Smooth muscle cell (in vitro differentiated cells): Measurements from ENCODE around the gene AFAP1L1. TPM values are rescaled to one million over a fixed set of nuclear protein-coding genes. Genes with fewer than 3 reads are reported as not detected.

Experiments used
- DNase-seq: peaks from one replicate; lab custom pipeline; 2025; ENCODE audit not compliant: unreplicated experiment; lab: John Stamatoyannopoulos, UW
- H2AFZ ChIP-seq: fragments of 200-600 bp; sonication (generic); 2 replicates; pipeline ENCODE4 v1.6.0; 2016; ENCODE audit warnings: antibody characterized with exemption, low read depth, mild to moderate bottlenecking
- H3F3A ChIP-seq: fragments of 200-600 bp; sonication (generic); 2 replicates; pipeline ENCODE4 v1.6.0; 2017; ENCODE audit warnings: antibody characterized with exemption, low read depth
- H3K27ac ChIP-seq: fragments of 200-600 bp; sonication (generic); 2 replicates; pipeline ENCODE4 v1.5.1; 2016; ENCODE audit warnings: low read depth, mild to moderate bottlenecking
- H3K27me3 ChIP-seq: fragments of 200-600 bp; sonication (generic); 2 replicates; pipeline ENCODE4 v1.6.1; 2016; ENCODE audit warnings: low read depth, mild to moderate bottlenecking
- H3K36me3 ChIP-seq: fragments of 200-600 bp; sonication (generic); 2 replicates; pipeline ENCODE4 v1.5.1; 2016; ENCODE audit warnings: low read depth
- H3K4me1 ChIP-seq: fragments of 200-600 bp; sonication (generic); 2 replicates; pipeline ENCODE4 v1.5.1; 2016; ENCODE audit warnings: low read depth
- H3K4me2 ChIP-seq: fragments of 200-600 bp; sonication (generic); 2 replicates; pipeline ENCODE4 v1.6.0; 2016; ENCODE audit warnings: mild to moderate bottlenecking
- H3K4me3 ChIP-seq: fragments of 200-600 bp; sonication (generic); 2 replicates; pipeline ENCODE4 v1.5.1; 2016; ENCODE audit warnings: mild to moderate bottlenecking
- H3K79me2 ChIP-seq: fragments of 200-600 bp; sonication (generic); 2 replicates; pipeline ENCODE4 v1.6.0; 2016; ENCODE audit warnings: low read depth, mild to moderate bottlenecking
- H3K9ac ChIP-seq: fragments of 200-600 bp; sonication (generic); 2 replicates; pipeline ENCODE4 v1.6.0; 2016; ENCODE audit warnings: low read depth
- H3K9me3 ChIP-seq: fragments of 200-600 bp; sonication (generic); replicated peaks from 2 replicates; pipeline ENCODE4 v1.5.1; 2016; ENCODE audit warnings: low read depth
- H4K20me1 ChIP-seq: fragments of 200-600 bp; sonication (generic); 2 replicates; pipeline ENCODE4 v1.6.0; 2016; ENCODE audit warnings: low read depth
- CTCF ChIP-seq: fragments of 200-600 bp; sonication (generic); IDR thresholded peaks from 2 replicates; pipeline ENCODE4 v1.5.1; 2017; ENCODE audit warnings: borderline replicate concordance, mild to moderate bottlenecking, antibody characterized with exemption; ENCODE audit not compliant: insufficient read depth, poor library complexity, severe bottlenecking
- WGBS: methylation state at CpG from one replicate; pipeline ENCODE4 v1.1.7; 2016; ENCODE audit warnings: low lambda C conversion rate; 5-methylcytosine and 5-hydroxymethylcytosine counted together
- polyA plus RNA-seq: library from polyadenylated mRNA; unstranded; fragments of >200 nt; fragmentation: Nextera tagmentation; extraction: Ambion mirVana; gene quantifications from 2 replicates; pipeline ENCODE4 v1.2.1, GENCODE V29; 2016
- total RNA-seq: library from RNA; depleted of rRNA; stranded (reverse); fragments of >200 nt; gene quantifications from 2 replicates; pipeline ENCODE4 v1.2.3, GENCODE V29; 2014

AFAP1L1 gene
- total and polyA plus RNA-seq, 2 experiments from 2014 or later: 0.59 to 2.3 TPM

- DNase-seq: no peak
- H3K36me3 ChIP-seq: no peaks in the 10 kb centered on the region
- H2AFZ ChIP-seq: no peak overlapping the region
- no peak overlapping the region for H3K4me3 ChIP-seq
- TF ChIP-seq CTCF: no peak
- H3K27me3 ChIP-seq: no peaks in the 10 kb centered on the region
- H3K9ac ChIP-seq: no peak overlapping the region
- H3K4me2 ChIP-seq: no peak overlapping the region
- H3F3A ChIP-seq: no peaks in the 10 kb centered on the region
- 50% methylated on average over 5 of the region's 5 CpGs for WGBS
- H3K4me1 ChIP-seq: no peaks in the 10 kb centered on the region
- H3K27ac ChIP-seq: no peak overlapping the region
- H3K9me3 ChIP-seq: no peaks in the 10 kb centered on the region
- no peaks in the 10 kb centered on the region for H3K79me2 ChIP-seq
- no peaks in the 10 kb centered on the region for H4K20me1 ChIP-seq
Measured at GRCh38 chr5:149284501-149284900, 12.8 kb downstream of the AFAP1L1 start.

GRCh38 chr5:149285153-149285552 lies 13.5 kb downstream of the AFAP1L1 start:
- no peak for TF ChIP-seq CTCF
- Histone ChIP-seq H3K4me1 (no peaks in the 10 kb centered on the region), H3F3A (no peaks in the 10 kb centered on the region), H2AFZ (no peak overlapping the region), H3K36me3 (no peaks in the 10 kb centered on the region), H4K20me1 (no peaks in the 10 kb centered on the region), H3K9ac (no peak overlapping the region), H3K27ac (no peak overlapping the region), H3K4me2 (no peak overlapping the region), H3K27me3 (no peaks in the 10 kb centered on the region), H3K9me3 (no peaks in the 10 kb centered on the region), H3K79me2 (no peaks in the 10 kb centered on the region), H3K4me3 (no peak overlapping the region)
- 89% methylated on average over 1 of the region's 1 CpG for WGBS
- no peak for DNase-seq

- no peaks in the 10 kb centered on the region for H3K9me3 ChIP-seq
- H4K20me1 ChIP-seq: no peaks in the 10 kb centered on the region
- no peak overlapping the region for H3K27ac ChIP-seq
- no peak overlapping the region for H2AFZ ChIP-seq
- WGBS: 93% methylated on average over 8 of the region's 8 CpGs
- H3K27me3 ChIP-seq: no peaks in the 10 kb centered on the region
- H3F3A ChIP-seq: no peaks in the 10 kb centered on the region
- no peak overlapping the region for H3K9ac ChIP-seq
- no peaks in the 10 kb centered on the region for H3K79me2 ChIP-seq
- H3K36me3 ChIP-seq: no peaks in the 10 kb centered on the region
- H3K4me3 ChIP-seq: no peak overlapping the region
- no peak overlapping the region for H3K4me2 ChIP-seq
- no peak for DNase-seq
- no peak for TF ChIP-seq CTCF
- H3K4me1 ChIP-seq: no peaks in the 10 kb centered on the region
Measured at GRCh38 chr5:149288436-149288835, 16.8 kb downstream of the AFAP1L1 start.

DNA sequence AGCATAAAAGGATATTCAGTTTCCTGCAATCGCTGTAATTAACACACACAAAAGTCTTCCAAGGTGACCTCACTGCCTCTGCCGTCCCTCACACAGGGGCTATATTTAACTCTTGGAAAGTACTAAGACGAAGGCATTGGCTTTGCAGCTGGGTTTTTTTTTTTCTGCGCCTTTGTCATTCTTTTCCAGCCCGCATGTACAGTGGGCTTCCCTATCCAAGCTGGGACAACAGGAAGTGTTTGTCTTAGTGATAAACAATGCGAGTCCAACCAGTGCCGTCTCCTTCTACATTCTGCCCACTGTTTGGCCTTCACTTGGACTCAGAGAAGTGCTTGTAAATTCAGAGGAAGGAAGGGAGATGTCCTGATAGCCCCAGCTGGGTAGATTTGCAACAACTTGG lies 17.6 kb downstream of the AFAP1L1 start:
- Histone ChIP-seq H4K20me1 (no peaks in the 10 kb centered on the region), H3K79me2 (no peaks in the 10 kb centered on the region), H3K9me3 (no peaks in the 10 kb centered on the region), H2AFZ (no peak overlapping the region), H3F3A (no peaks in the 10 kb centered on the region), H3K27me3 (no peaks in the 10 kb centered on the region), H3K4me1 (no peaks in the 10 kb centered on the region), H3K4me3 (no peak overlapping the region), H3K36me3 (no peaks in the 10 kb centered on the region), H3K9ac (no peak overlapping the region), H3K27ac (no peak overlapping the region), H3K4me2 (no peak overlapping the region)
- DNase-seq: no peak
- no peak for TF ChIP-seq CTCF
- 52% methylated on average over 6 of the region's 7 CpGs for WGBS
